ENCODE data around the gene SRRM3. TPM values are rescaled to one million over a fixed set of nuclear protein-coding genes. Genes with fewer than 3 reads are reported as not detected.

Gene SRRM3
- total and polyA plus RNA-seq, 2 experiments from 2014 or later: 8.6 to 13.8 TPM

DNA sequence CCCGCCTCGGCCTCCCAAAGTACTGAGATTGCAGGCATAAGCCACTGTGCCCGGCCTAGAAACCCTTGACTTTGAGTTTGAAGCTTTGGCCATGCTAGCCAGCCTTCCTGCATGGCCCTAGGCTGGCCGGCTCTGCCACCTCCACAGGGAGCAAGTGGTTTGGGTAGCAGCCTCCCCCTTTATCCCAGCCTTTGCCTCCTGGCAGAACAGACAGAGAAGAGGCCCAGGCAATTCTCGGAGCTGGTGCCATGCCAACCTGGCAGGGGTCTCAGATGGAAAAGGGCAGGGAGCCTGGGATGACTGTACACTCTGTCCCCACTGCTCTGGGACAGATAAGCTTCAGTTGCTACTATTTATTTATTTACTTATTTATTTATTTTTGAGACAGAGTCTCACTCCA lies 39.4 kb downstream of the SRRM3 start:
- no peak overlapping the region for H3K4me3 ChIP-seq
- no peaks in the 10 kb centered on the region for H3K79me2 ChIP-seq (replicated peaks; ENCODE audit: insufficient read depth)
- no peak overlapping the region for H2AFZ ChIP-seq
- H3K9me3 Mint-ChIP-seq: peaks cover 10% of the 10 kb centered on the region
- H3K9me2 ChIP-seq (ENCODE audit: insufficient read depth): no peaks in the 10 kb centered on the region
- H3F3A ChIP-seq (replicated peaks; ENCODE audit: low read depth): 0 out of 2 replicates have a peak, but pooled peaks cover 4% of the 10 kb centered on the region
- peaks cover 29% of the 10 kb centered on the region for H3K4me1 Mint-ChIP-seq
- peaks cover 15% of the 10 kb centered on the region for H3K27me3 Mint-ChIP-seq (ENCODE audit: insufficient read depth, low read depth, poor library complexity)
- DNase-seq (ENCODE audit: low spot score) (no peak), ATAC-seq (no peak)
- H3K4me3 Mint-ChIP-seq: no peak overlapping the region
- no peak overlapping the region for H3K27ac Mint-ChIP-seq
- H3K27me3 ChIP-seq (ENCODE audit: insufficient read depth): no peaks in the 10 kb centered on the region
- TF ChIP-seq NANOG (IDR thresholded peaks at IDR 0.05; ENCODE audit: borderline replicate concordance) (no peak), STAT1 (IDR thresholded peaks at IDR 0.05; ENCODE audit: unreplicated experiment) (no peak), JUNB (IDR thresholded peaks at IDR 0.05; ENCODE audit: unreplicated experiment) (no peak), EZH2phosphoT487 (IDR thresholded peaks at IDR 0.05; ENCODE audit: unreplicated experiment) (no peak), EZH2 (IDR thresholded peaks at IDR 0.05; ENCODE audit: low read depth, unreplicated experiment) (no peak), POLR2AphosphoS5 (IDR thresholded peaks at IDR 0.05; ENCODE audit: low read depth) (no peak), ZNF114 (CRISPR knock-in tag; IDR thresholded peaks at IDR 0.05) (no peak), CREB1 (CRISPR knock-in tag; IDR thresholded peaks at IDR 0.05; ENCODE audit: low read depth) (no peak), ZNF331 (CRISPR knock-in tag; IDR thresholded peaks at IDR 0.05; ENCODE audit: low read depth) (no peak), REST (IDR thresholded peaks at IDR 0.05; ENCODE audit: unreplicated experiment) (no peak)
- TF ChIP-seq, protein P1, sequence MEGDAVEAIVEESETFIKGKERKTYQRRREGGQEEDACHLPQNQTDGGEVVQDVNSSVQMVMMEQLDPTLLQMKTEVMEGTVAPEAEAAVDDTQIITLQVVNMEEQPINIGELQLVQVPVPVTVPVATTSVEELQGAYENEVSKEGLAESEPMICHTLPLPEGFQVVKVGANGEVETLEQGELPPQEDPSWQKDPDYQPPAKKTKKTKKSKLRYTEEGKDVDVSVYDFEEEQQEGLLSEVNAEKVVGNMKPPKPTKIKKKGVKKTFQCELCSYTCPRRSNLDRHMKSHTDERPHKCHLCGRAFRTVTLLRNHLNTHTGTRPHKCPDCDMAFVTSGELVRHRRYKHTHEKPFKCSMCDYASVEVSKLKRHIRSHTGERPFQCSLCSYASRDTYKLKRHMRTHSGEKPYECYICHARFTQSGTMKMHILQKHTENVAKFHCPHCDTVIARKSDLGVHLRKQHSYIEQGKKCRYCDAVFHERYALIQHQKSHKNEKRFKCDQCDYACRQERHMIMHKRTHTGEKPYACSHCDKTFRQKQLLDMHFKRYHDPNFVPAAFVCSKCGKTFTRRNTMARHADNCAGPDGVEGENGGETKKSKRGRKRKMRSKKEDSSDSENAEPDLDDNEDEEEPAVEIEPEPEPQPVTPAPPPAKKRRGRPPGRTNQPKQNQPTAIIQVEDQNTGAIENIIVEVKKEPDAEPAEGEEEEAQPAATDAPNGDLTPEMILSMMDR (conservative IDR thresholded peaks at IDR 0.05; ENCODE audit: low read depth in 2 of 2): no peak
- TF ChIP-seq, protein P2, sequence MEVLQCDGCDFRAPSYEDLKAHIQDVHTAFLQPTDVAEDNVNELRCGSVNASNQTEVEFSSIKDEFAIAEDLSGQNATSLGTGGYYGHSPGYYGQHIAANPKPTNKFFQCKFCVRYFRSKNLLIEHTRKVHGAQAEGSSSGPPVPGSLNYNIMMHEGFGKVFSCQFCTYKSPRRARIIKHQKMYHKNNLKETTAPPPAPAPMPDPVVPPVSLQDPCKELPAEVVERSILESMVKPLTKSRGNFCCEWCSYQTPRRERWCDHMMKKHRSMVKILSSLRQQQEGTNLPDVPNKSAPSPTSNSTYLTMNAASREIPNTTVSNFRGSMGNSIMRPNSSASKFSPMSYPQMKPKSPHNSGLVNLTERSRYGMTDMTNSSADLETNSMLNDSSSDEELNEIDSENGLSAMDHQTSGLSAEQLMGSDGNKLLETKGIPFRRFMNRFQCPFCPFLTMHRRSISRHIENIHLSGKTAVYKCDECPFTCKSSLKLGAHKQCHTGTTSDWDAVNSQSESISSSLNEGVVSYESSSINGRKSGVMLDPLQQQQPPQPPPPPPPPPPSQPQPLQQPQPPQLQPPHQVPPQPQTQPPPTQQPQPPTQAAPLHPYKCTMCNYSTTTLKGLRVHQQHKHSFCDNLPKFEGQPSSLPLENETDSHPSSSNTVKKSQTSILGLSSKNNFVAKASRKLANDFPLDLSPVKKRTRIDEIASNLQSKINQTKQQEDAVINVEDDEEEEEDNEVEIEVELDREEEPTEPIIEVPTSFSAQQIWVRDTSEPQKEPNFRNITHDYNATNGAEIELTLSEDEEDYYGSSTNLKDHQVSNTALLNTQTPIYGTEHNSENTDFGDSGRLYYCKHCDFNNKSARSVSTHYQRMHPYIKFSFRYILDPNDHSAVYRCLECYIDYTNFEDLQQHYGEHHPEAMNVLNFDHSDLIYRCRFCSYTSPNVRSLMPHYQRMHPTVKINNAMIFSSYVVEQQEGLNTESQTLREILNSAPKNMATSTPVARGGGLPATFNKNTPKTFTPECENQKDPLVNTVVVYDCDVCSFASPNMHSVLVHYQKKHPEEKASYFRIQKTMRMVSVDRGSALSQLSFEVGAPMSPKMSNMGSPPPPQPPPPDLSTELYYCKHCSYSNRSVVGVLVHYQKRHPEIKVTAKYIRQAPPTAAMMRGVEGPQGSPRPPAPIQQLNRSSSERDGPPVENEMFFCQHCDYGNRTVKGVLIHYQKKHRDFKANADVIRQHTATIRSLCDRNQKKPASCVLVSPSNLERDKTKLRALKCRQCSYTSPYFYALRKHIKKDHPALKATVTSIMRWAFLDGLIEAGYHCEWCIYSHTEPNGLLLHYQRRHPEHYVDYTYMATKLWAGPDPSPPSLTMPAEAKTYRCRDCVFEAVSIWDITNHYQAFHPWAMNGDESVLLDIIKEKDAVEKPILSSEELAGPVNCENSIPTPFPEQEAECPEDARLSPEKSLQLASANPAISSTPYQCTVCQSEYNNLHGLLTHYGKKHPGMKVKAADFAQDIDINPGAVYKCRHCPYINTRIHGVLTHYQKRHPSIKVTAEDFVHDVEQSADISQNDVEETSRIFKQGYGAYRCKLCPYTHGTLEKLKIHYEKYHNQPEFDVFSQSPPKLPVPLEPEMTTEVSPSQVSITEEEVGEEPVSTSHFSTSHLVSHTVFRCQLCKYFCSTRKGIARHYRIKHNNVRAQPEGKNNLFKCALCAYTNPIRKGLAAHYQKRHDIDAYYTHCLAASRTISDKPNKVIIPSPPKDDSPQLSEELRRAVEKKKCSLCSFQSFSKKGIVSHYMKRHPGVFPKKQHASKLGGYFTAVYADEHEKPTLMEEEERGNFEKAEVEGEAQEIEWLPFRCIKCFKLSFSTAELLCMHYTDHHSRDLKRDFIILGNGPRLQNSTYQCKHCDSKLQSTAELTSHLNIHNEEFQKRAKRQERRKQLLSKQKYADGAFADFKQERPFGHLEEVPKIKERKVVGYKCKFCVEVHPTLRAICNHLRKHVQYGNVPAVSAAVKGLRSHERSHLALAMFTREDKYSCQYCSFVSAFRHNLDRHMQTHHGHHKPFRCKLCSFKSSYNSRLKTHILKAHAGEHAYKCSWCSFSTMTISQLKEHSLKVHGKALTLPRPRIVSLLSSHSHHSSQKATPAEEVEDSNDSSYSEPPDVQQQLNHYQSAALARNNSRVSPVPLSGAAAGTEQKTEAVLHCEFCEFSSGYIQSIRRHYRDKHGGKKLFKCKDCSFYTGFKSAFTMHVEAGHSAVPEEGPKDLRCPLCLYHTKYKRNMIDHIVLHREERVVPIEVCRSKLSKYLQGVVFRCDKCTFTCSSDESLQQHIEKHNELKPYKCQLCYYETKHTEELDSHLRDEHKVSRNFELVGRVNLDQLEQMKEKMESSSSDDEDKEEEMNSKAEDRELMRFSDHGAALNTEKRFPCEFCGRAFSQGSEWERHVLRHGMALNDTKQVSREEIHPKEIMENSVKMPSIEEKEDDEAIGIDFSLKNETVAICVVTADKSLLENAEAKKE (CRISPR knock-in tag; IDR thresholded peaks at IDR 0.05): no peak
- TF ChIP-seq, protein P3, sequence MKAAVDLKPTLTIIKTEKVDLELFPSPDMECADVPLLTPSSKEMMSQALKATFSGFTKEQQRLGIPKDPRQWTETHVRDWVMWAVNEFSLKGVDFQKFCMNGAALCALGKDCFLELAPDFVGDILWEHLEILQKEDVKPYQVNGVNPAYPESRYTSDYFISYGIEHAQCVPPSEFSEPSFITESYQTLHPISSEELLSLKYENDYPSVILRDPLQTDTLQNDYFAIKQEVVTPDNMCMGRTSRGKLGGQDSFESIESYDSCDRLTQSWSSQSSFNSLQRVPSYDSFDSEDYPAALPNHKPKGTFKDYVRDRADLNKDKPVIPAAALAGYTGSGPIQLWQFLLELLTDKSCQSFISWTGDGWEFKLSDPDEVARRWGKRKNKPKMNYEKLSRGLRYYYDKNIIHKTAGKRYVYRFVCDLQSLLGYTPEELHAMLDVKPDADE (IDR thresholded peaks at IDR 0.05): no peak
- H4K20me1 ChIP-seq (replicated peaks; ENCODE audit: insufficient read depth): no peaks in the 10 kb centered on the region
- H3K4me2 ChIP-seq: no peak overlapping the region
- peaks cover 19% of the 10 kb centered on the region for H3K4me1 ChIP-seq (ENCODE audit: insufficient read depth)
- H3K36me3 ChIP-seq (ENCODE audit: insufficient read depth): no peaks in the 10 kb centered on the region
- H3K27ac ChIP-seq (ENCODE audit: low read depth): no peak overlapping the region
- H3K36me3 Mint-ChIP-seq (ENCODE audit: low read depth): peaks cover 4% of the 10 kb centered on the region

Measured in GM23338 (cell line).